AG09309 (cell line): ENCODE results near the gene POLR3E.

Experiments used
- DNase-seq: peaks from one replicate; pipeline ENCODE4 v3.0.0-alpha.2; 2010; ENCODE audit warnings: low read depth
- H3K4me3 ChIP-seq: 2 replicates; pipeline ENCODE4 v1.5.1; 2011; ENCODE audit warnings: mild to moderate bottlenecking, low read depth, low read length, moderate library complexity; ENCODE audit not compliant: control insufficient read depth
- CTCF ChIP-seq: IDR thresholded peaks from 2 replicates; pipeline ENCODE4 v1.5.1; 2011; ENCODE audit warnings: mild to moderate bottlenecking, low read depth, low read length, inconsistent platforms; ENCODE audit not compliant: insufficient read depth, control insufficient read depth; ENCODE audit errors: missing control alignments

Gene POLR3E

GRCh38 chr16:22370038-22370820, 73.0 kb downstream of the POLR3E start:
- TF ChIP-seq CTCF: no peak
- peak; percentile 47 for DNase-seq
- no peak overlapping the region for H3K4me3 ChIP-seq

- DNase-seq: no peak
- TF ChIP-seq CTCF: no peak
- peak overlapping the region; percentile 62 for H3K4me3 ChIP-seq
Observed at GRCh38 chr16:22372882-22373661, 75.9 kb downstream of the POLR3E start.

- no peak for DNase-seq
- TF ChIP-seq CTCF: no peak
- H3K4me3 ChIP-seq: peak overlapping the region; percentile 62
Observed at GRCh38 chr16:22373662-22374310, 76.6 kb downstream of the POLR3E start.

- peak; percentile 80 for DNase-seq
- no peak for TF ChIP-seq CTCF
- H3K4me3 ChIP-seq: peak within 1 kb of the TSS; percentile 62
Observed at GRCh38 chr16:22374311-22375116, 77.3 kb downstream of the POLR3E start, which contains the start of gene CDR2. Gene CDR2 (minus strand): TSS chr16:22374619. CDS start chr16:22374309, 310 bp downstream.

- peak overlapping the region; percentile 62 for H3K4me3 ChIP-seq
- DNase-seq: no peak
- no peak for TF ChIP-seq CTCF
Observed at GRCh38 chr16:22375117-22375962, 78.1 kb downstream of the POLR3E start.
